HUES48 (cell line): ENCODE measurements around the gene DNAAF5.
"Not testable (repeated sequence)": the region's sequence is repeated elsewhere in the genome, so short reads cannot be mapped to it uniquely, and the experiment has no call there.

ENCODE experiments used
- H3K27ac ChIP-seq: one replicate; pipeline ENCODE4 v1.7.0; 2013; ENCODE audit warnings: low read depth, low read length, inconsistent platforms
- H3K27me3 ChIP-seq: 2 replicates; pipeline ENCODE4 v1.6.1; 2013; ENCODE audit warnings: mild to moderate bottlenecking, low read length; ENCODE audit not compliant: control insufficient read depth, insufficient read depth
- H3K36me3 ChIP-seq: 2 replicates; pipeline ENCODE4 v1.6.1; 2013; ENCODE audit warnings: low read length; ENCODE audit not compliant: control insufficient read depth, insufficient read depth
- H3K4me1 ChIP-seq: 2 replicates; pipeline ENCODE4 v1.6.1; 2013; ENCODE audit warnings: mild to moderate bottlenecking, low read length; ENCODE audit not compliant: control insufficient read depth, insufficient read depth
- H3K4me3 ChIP-seq: 2 replicates; pipeline ENCODE4 v1.5.1; 2013; ENCODE audit warnings: mild to moderate bottlenecking, low read depth, low read length
- H3K9ac ChIP-seq: 2 replicates; pipeline ENCODE4 v1.6.1; 2013; ENCODE audit warnings: mild to moderate bottlenecking, low read depth, low read length, moderate library complexity
- H3K9me3 ChIP-seq: 2 replicates; pipeline ENCODE4 v1.6.1; 2013; ENCODE audit warnings: low read length; ENCODE audit not compliant: control insufficient read depth, insufficient read depth

Gene DNAAF5

DNA sequence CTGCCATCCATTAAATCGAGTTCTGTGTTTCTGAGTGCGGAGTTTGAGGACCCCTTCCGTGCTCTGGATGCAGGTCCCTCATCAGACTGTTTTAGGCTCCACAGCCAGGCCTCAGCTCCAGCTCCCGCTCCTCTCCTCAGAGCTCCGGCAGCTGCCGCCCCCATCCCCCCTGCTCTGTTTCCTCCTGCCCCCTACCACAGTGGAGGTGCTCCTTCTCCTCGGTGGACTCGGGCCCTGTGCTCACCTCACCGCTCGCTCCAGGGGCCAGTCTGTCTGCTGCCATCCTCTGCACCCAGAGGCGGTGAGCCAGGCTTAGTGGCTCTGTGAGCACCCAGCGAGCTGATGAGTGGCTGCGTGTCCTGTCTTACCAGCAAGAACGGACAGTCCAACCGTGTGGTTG is 21.9 kb downstream of the DNAAF5 start:
- Histone ChIP-seq H3K4me3 (no peak overlapping the region), H3K4me1 (no peaks in the 10 kb centered on the region), H3K27ac (no peak overlapping the region), H3K9me3 (no peaks in the 10 kb centered on the region), H3K9ac (no peak overlapping the region), H3K36me3 (peaks cover 34% of the 10 kb centered on the region), H3K27me3 (no peaks in the 10 kb centered on the region)

DNA sequence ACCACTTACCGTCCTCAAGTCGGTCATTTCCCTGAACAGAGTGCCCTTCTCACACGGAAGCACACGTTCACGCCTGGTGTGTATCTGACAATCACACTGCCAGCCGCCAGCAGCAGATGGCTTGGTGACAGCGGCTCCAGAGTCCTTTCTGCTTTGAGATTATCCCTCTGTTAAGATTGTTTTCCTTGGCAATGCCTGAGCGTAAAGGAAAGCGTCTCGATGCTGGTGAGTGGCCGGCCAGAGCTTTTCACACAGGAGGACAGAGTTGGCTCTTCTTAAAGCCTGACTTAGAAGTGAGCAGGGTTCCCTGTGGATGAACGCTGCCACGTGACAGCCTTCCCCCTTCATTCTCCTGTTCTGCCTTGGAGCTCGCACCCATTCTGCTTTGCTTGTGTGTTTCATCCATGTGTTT is 22.6 kb downstream of the DNAAF5 start:
- H3K4me3 ChIP-seq, result no peak overlapping the region
- no peak overlapping the region for H3K27ac ChIP-seq
- H3K4me1 ChIP-seq, result no peaks in the 10 kb centered on the region
- H3K27me3 ChIP-seq, result no peaks in the 10 kb centered on the region
- H3K9ac ChIP-seq, result no peak overlapping the region
- H3K9me3 ChIP-seq, result no peaks in the 10 kb centered on the region
- H3K36me3 ChIP-seq, result peaks cover 40% of the 10 kb centered on the region

DNA sequence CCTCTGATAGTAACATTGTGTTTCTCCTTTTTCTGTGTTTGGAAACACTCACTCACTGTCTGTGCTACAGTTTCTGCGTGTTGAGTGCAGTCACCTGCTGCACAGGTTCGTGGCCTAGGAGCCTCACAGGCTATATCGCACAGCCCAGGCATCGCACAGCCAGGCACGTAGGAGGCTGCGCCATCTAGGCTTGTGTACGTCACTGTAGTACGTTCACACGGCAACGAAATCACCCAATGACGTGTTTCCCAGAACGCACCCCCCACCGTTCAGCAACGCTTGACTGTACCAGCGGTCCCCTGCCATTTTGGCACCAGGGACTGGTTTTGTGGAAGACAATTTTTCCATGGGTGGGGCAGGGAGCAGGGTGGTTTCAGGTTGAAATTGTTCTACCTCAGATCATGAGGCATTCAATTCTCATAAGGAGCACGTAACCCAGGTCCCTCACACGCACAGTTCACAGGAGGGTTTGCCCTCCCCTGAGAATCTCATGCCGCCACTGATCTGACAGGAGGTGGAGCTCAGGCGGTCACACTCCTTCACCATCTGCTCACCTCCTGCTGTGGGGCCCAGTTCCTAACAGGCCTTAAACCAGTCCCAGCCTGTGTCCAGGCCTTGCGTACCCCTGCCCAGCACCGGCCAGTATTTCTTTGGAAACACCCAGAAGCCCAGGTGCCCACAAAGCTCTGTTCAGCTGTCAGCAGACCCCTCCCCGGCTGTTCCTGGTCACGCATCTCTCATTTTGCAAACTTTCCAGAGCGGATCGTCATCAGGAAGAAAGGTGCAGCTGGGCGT is 23.8 kb downstream of the DNAAF5 start:
- no peak overlapping the region for H3K4me3 ChIP-seq
- peaks cover 44% of the 10 kb centered on the region for H3K36me3 ChIP-seq
- no peak overlapping the region for H3K27ac ChIP-seq
- no peaks in the 10 kb centered on the region for H3K9me3 ChIP-seq
- H3K9ac ChIP-seq, result no peak overlapping the region
- no peaks in the 10 kb centered on the region for H3K4me1 ChIP-seq
- no peaks in the 10 kb centered on the region for H3K27me3 ChIP-seq

DNA sequence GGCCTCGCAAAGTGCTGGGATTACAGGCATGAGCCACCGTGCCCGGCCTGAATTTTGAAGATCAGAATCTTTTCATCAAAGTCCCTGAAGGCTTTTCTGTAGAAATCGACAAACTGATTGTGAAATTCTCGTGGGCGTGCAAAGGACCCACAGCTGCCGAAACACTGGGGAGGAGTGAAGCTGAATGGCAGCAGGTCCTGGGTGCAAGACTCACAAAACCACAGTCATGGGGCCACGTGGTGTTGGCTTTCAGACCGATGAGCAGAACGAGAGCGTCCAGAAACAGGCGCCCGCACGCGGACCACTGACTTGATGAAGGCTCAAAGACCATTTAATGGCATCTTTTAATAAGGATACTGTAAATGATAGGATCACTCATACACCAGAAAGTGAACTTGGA is 25.3 kb downstream of the DNAAF5 start:
- Histone ChIP-seq H3K9me3 (no peaks in the 10 kb centered on the region), H3K27ac (no peak overlapping the region), H3K9ac (no peak overlapping the region), H3K36me3 (peaks cover 50% of the 10 kb centered on the region), H3K27me3 (no peaks in the 10 kb centered on the region), H3K4me1 (no peaks in the 10 kb centered on the region), H3K4me3 (no peak overlapping the region)

DNA sequence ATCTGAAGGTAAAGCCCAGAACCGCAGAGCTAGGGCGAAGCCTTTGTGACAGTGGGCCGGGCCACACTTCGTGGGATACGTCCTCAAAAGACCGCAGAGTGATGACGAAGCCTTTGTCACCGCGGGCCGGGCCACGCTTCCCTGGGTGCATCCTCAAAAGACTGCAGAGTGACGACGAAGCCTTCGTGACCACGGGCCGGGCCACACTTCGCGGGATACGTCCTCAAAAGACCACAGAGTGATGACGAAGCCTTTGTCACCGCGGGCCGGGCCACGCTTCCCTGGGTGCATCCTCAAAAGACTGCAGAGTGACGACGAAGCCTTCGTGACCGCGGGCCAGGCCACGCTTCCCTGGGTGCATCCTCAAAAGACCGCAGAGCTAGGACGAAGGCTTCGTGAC is 25.8 kb downstream of the DNAAF5 start:
- not testable (repeated sequence) for H3K4me1 ChIP-seq, H3K27ac ChIP-seq, H3K9ac ChIP-seq, H3K9me3 ChIP-seq, H3K27me3 ChIP-seq, H3K4me3 ChIP-seq
- peaks cover 55% of the 10 kb centered on the region for H3K36me3 ChIP-seq

DNA sequence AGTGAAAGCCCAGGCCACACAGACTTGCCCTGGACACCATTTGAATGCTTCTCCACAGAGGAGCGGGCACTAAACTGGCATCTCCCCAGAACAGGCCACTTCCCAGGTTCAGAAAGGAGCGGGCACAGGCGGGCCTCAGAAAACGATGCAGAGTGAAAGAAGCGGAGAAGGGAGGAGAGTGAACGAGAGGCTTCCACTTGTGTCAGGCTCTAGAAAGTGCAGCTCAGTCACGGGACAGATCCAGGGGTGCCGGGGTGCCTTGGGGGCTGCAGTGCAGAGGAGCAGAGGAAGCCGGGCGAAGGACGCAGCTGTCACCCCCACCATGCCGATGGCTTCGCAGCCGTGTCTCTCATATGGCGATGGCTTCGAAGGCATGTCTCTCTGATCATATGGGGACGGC is 26.7 kb downstream of the DNAAF5 start:
- Histone ChIP-seq H3K27me3 (no peaks in the 10 kb centered on the region), H3K27ac (no peak overlapping the region), H3K36me3 (peaks cover 64% of the 10 kb centered on the region), H3K4me3 (no peak overlapping the region), H3K9ac (no peak overlapping the region), H3K4me1 (no peaks in the 10 kb centered on the region), H3K9me3 (no peaks in the 10 kb centered on the region)

DNA sequence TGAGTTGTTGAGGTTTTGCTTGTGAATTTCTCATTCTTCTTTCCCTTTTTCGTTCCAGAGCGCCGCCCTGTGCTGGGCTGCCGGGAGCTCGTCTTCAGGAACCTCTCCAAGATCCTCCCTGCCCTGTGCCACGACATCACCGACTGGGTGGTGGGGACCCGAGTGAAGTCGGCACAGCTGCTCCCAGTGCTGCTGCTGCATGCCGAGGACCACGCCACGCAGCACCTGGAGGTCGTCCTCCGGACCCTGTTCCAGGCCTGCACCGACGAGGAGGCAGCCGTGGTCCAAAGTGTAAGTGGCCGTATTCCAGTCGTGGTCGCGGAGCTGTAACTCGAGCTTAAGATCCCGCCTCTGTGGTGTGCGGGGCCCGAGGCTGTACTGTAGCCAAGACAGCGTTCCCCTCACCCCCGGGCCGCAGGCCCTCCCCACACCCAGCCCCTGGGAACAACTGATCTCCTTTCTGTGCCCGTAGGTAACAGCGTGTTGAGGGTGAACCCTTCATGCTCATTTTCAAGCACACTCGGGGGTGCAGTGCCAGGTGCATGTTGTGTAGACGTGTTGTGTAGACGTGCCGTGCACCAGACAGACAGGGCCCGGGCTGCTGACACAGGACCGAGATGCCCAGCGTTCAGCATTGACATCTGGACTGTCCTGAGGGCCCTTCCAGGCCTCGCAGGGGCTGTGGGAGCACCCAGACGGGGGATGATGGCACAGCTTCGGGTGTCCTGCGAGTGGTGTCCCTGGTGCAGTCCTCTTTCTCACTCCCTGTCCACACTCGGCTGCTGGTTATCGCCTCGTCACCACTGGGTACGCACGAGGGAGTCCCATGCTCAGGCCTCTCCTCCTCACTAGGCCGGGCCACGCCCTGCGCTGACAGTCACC is 28.3 kb downstream of the DNAAF5 start:
- H3K4me1 ChIP-seq, result no peaks in the 10 kb centered on the region
- no peaks in the 10 kb centered on the region for H3K27me3 ChIP-seq
- H3K27ac ChIP-seq, result no peak overlapping the region
- no peak overlapping the region for H3K9ac ChIP-seq
- no peaks in the 10 kb centered on the region for H3K9me3 ChIP-seq
- peaks cover 76% of the 10 kb centered on the region for H3K36me3 ChIP-seq
- no peak overlapping the region for H3K4me3 ChIP-seq

DNA sequence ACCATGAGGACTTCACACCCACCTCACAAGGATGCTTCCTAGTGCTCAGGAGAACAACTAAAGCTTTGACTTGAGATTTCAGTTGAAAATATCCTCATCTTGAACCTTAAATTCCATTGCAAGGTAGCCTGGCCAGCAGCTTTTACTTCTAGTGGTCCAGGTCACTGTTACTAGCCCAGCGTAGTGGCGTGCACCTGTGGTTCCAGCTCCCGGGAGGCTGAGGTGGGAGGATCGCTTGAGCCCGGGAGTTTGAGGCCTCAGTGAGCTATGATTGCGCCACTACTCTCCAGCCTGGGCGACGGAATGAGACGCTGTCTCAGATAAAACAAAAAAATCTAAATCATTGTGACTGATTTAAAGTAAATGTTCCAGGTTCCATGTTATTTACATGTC is 28.9 kb downstream of the DNAAF5 start:
- Histone ChIP-seq H3K9me3 (no peaks in the 10 kb centered on the region), H3K4me1 (no peaks in the 10 kb centered on the region), H3K4me3 (no peak overlapping the region), H3K9ac (no peak overlapping the region), H3K36me3 (peaks cover 77% of the 10 kb centered on the region), H3K27me3 (no peaks in the 10 kb centered on the region), H3K27ac (no peak overlapping the region)

DNA sequence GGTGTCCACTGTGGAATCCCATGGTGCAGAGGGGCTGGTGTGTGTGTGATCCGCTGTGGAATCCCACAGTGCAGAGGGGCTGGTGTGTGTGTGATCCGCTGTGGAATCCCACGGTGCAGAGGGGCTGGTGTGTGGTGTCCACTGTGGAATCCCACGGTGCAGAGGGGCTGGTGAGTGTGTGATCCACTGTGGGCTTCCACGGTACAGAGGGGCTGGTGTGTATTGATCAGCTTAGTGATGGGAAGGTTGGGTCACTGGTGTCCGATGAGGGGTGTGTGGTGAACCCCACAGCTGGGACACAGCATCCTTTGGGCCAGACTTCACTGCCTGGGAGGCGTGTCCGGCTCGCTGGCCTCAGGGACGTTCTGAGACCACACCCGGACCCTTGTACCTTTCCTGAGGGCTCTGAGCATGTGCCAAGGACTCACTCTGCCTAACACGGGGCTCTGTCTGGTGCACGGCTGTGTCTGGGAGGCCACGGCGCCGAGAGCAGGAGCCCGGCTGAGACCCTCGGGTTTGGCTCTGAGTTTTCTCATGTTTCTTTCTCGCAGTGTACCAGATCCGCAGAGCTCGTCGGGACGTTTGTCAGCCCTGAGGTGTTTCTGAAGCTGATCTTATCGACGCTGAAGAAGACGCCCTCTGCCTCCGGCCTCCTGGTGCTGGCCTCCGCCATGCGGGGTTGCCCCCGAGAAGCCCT is 29.9 kb downstream of the DNAAF5 start:
- Histone ChIP-seq H3K9me3 (no peaks in the 10 kb centered on the region), H3K4me3 (no peak overlapping the region), H3K9ac (no peak overlapping the region), H3K4me1 (no peaks in the 10 kb centered on the region), H3K27ac (no peak overlapping the region), H3K36me3 (peaks cover 77% of the 10 kb centered on the region), H3K27me3 (no peaks in the 10 kb centered on the region)

DNA sequence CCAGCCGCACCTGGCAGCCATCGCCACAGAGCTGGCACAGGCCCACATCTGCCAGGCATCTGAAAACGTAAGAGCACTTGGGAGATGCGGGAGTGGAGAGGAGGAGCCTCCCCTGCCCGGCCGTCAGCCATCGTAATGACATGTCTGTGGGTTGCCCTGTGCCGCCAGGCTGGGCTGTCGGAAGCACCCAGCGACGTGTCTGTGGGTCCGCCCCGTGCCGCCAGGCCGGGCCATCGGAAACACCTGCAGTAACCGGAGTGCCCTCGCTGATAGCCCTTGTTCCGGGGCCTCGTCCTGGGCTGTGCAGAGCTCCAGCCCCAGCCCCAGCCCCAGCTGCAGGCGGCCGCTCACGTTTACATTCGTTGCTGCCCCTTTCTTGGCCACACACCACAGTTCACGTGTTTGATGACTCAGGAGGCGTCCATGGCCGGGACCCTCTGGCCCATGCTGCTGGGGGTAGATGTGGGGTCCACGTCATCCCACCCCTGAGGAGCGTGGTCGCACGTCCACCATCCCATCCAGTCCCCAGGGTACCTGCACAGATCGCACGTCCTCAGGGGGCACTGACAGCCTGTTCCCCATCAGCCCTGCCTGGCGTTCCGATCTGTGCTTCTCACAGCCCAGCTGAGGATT is 30.5 kb downstream of the DNAAF5 start:
- no peak overlapping the region for H3K4me3 ChIP-seq
- peaks cover 80% of the 10 kb centered on the region for H3K36me3 ChIP-seq

More for the DNA sequence above, 30.5 kb downstream of the DNAAF5 start:
- H3K9ac ChIP-seq, result no peak overlapping the region
- no peak overlapping the region for H3K27ac ChIP-seq
- H3K4me1 ChIP-seq, result no peaks in the 10 kb centered on the region
- H3K27me3 ChIP-seq, result no peaks in the 10 kb centered on the region
- H3K9me3 ChIP-seq, result no peaks in the 10 kb centered on the region
